Trophoblast cell (in vitro differentiated cells and primary cell): ENCODE results near the gene DYRK3.

Source experiments
- DNase-seq, 2 donors: peaks; one replicate each; pipeline ENCODE4 v3.0.0-alpha.2; 2016
- H2AFZ ChIP-seq: 2 replicates; pipeline ENCODE4 v1.6.1; 2013; ENCODE audit warnings: low read length, moderate library complexity, mild to moderate bottlenecking; ENCODE audit not compliant: insufficient read depth, poor library complexity
- H2AK5ac ChIP-seq: 2 replicates; pipeline ENCODE4 v1.6.1; 2013; ENCODE audit warnings: mild to moderate bottlenecking, low read length
- H2BK120ac ChIP-seq: 2 replicates; pipeline ENCODE4 v1.6.1; 2013; ENCODE audit warnings: low read length, mild to moderate bottlenecking, moderate library complexity; ENCODE audit not compliant: insufficient read depth, poor library complexity
- H2BK12ac ChIP-seq: 2 replicates; pipeline ENCODE4 v1.6.1; 2013; ENCODE audit warnings: mild to moderate bottlenecking, low read length, moderate library complexity
- H2BK5ac ChIP-seq: 2 replicates; pipeline ENCODE4 v1.6.1; 2013; ENCODE audit warnings: low read length, low read depth, moderate library complexity, mild to moderate bottlenecking; ENCODE audit not compliant: poor library complexity
- H3K14ac ChIP-seq: 2 replicates; pipeline ENCODE4 v1.6.1; 2013; ENCODE audit warnings: mild to moderate bottlenecking, low read length
- H3K18ac ChIP-seq: 2 replicates; pipeline ENCODE4 v1.6.1; 2013; ENCODE audit warnings: mild to moderate bottlenecking, low read length
- H3K23ac ChIP-seq: 2 replicates; pipeline ENCODE4 v1.6.1; 2013; ENCODE audit warnings: low read length
- H3K27ac ChIP-seq: 2 replicates; pipeline ENCODE4 v1.5.1; 2013; ENCODE audit warnings: low read depth, mild to moderate bottlenecking, inconsistent platforms, low read length, moderate library complexity
- H3K27me3 ChIP-seq: 2 replicates; pipeline ENCODE4 v1.6.1; 2013; ENCODE audit warnings: inconsistent platforms, mild to moderate bottlenecking, low read length, moderate library complexity; ENCODE audit not compliant: insufficient read depth
- H3K36me3 ChIP-seq, 2 experiments: 1 replicate in 1 of 2; 2 replicates in 1 of 2; pipeline ENCODE4 v1.6.1; 2013; ENCODE audit warnings: low read length in 2 of 2, mild to moderate bottlenecking in 2 of 2, moderate library complexity in 1 of 2; ENCODE audit not compliant: insufficient read depth in 2 of 2, control insufficient read depth in 1 of 2
- H3K4ac ChIP-seq: 2 replicates; pipeline ENCODE4 v1.6.1; 2013; ENCODE audit warnings: low read depth, mild to moderate bottlenecking, low read length, moderate library complexity
- H3K4me1 ChIP-seq, 2 experiments: 1 replicate in 1 of 2; 2 replicates in 1 of 2; pipeline ENCODE4 v1.6.1; 2013; ENCODE audit warnings: low read length in 2 of 2, mild to moderate bottlenecking in 2 of 2, moderate library complexity in 1 of 2; ENCODE audit not compliant: insufficient read depth in 2 of 2, control insufficient read depth in 1 of 2
- H3K4me2 ChIP-seq: 2 replicates; pipeline ENCODE4 v1.6.1; 2013; ENCODE audit warnings: inconsistent platforms, mild to moderate bottlenecking, low read length, moderate library complexity
- H3K4me3 ChIP-seq: 2 replicates; pipeline ENCODE4 v1.5.1; 2013; ENCODE audit warnings: mild to moderate bottlenecking, low read depth, low read length, inconsistent platforms
- H3K79me1 ChIP-seq: one replicate; pipeline ENCODE4 v1.6.1; 2013; ENCODE audit warnings: low read length
- H3K79me2 ChIP-seq: 2 replicates; pipeline ENCODE4 v1.6.1; 2013; ENCODE audit warnings: low read length, mild to moderate bottlenecking; ENCODE audit not compliant: control insufficient read depth, insufficient read depth, poor library complexity
- H3K9ac ChIP-seq: 2 replicates; pipeline ENCODE4 v1.6.1; 2013; ENCODE audit warnings: mild to moderate bottlenecking, low read length
- H3K9me3 ChIP-seq: 2 replicates; pipeline ENCODE4 v1.6.1; 2013; ENCODE audit warnings: low read depth, mild to moderate bottlenecking, control low read depth, inconsistent platforms, low read length; ENCODE audit not compliant: insufficient read depth
- H4K12ac ChIP-seq: 2 replicates; pipeline ENCODE4 v1.6.1; 2013; ENCODE audit warnings: low read depth, mild to moderate bottlenecking, low read length, moderate library complexity
- H4K8ac ChIP-seq: 2 replicates; pipeline ENCODE4 v1.6.1; 2013; ENCODE audit warnings: low read depth, mild to moderate bottlenecking, low read length, moderate library complexity
- H4K91ac ChIP-seq: one replicate; pipeline ENCODE4 v1.6.1; 2013; ENCODE audit warnings: low read depth, mild to moderate bottlenecking, low read length, moderate library complexity
- WGBS: extraction: QIAGEN DNeasy Blood & Tissue Kit; methylation state at CpG from one replicate; pipeline ENCODE4 v1.1.7; 2013; ENCODE audit warnings: missing lambda C conversion rate; ENCODE audit not compliant: insufficient read length, insufficient coverage; ENCODE audit errors: extremely low coverage; 5-methylcytosine and 5-hydroxymethylcytosine counted together

DYRK3 gene

DNA sequence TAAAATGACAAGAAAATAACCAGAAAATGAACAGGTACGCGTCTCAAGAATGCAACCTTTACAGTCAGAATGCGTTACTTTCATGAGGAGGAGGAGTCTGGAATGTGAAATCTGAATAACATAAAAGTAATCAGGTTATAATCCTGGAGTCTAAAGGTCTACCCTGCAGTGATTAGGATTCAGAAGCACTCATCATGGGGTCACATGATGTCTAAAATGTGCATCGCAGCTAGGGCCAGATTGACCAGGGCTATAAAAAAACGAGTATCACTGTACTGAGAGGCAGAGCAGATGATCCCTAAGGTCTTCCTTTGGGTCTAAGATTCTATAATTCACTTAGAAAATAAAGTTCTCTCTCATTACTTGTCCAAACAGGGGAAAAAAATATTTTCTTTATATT lies 30.5 kb upstream of the DYRK3 start:
- WGBS: no CpG with 5 or more reads among the region's 5 CpGs
- H3K4ac ChIP-seq: no peak overlapping the region
- no peaks in the 10 kb centered on the region for H3K79me2 ChIP-seq
- no peaks in the 10 kb centered on the region for H3K4me1 ChIP-seq
- H2BK12ac ChIP-seq: no peak overlapping the region
- H2BK5ac ChIP-seq: no peak overlapping the region
- no peak overlapping the region for H4K12ac ChIP-seq
- no peak overlapping the region for H4K91ac ChIP-seq
- no peaks in the 10 kb centered on the region for H3K79me1 ChIP-seq
- no peak overlapping the region for H3K18ac ChIP-seq
- H3K4me3 ChIP-seq: no peak overlapping the region
- H3K27ac ChIP-seq: no peak overlapping the region
- no peak overlapping the region for H3K9ac ChIP-seq
- no peak overlapping the region for H2BK120ac ChIP-seq
- no peak for DNase-seq
- H2AK5ac ChIP-seq: no peak overlapping the region
- no peak overlapping the region for H3K23ac ChIP-seq
- H3K9me3 ChIP-seq: no peaks in the 10 kb centered on the region
- no peak overlapping the region for H3K4me2 ChIP-seq
- no peak overlapping the region for H4K8ac ChIP-seq
- no peak overlapping the region for H3K14ac ChIP-seq
- no peaks in the 10 kb centered on the region for H3K27me3 ChIP-seq
- peaks cover 15 to 22% of the 10 kb centered on the region in 2 experiments for H3K36me3 ChIP-seq
- no peak overlapping the region for H2AFZ ChIP-seq

DNA sequence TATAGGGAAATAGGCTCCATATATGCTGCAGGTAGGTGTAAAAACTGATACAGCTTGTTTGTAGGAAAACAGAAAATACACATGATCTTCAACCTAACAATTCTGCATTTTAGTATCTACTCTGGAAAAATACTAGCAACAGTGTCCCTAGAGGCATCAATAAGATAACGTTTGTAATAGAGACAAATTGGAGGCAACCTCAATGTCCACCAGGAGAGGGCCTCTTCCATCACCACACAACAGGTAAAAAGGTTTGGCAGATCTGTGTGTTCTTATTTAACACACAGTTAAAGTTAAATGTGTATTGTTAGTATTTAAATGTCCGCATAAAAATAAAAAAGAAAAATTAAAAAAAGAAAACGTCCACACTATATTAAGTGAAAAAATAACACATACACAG lies 28.5 kb upstream of the DYRK3 start:
- H3K9me3 ChIP-seq: no peaks in the 10 kb centered on the region
- no peak overlapping the region for H3K4me2 ChIP-seq
- no CpG with 5 or more reads among the region's 3 CpGs for WGBS
- no peaks in the 10 kb centered on the region for H3K27me3 ChIP-seq
- H3K27ac ChIP-seq: no peak overlapping the region
- H2BK5ac ChIP-seq: no peak overlapping the region
- H3K4ac ChIP-seq: no peak overlapping the region
- no peak overlapping the region for H2AFZ ChIP-seq
- no peaks in the 10 kb centered on the region for H3K79me2 ChIP-seq
- H4K8ac ChIP-seq: no peak overlapping the region
- H3K18ac ChIP-seq: no peak overlapping the region
- H2AK5ac ChIP-seq: no peak overlapping the region
- H3K4me1 ChIP-seq: peaks cover 0 to 2% of the 10 kb centered on the region in 2 experiments
- DNase-seq: peak in 1 of 2 donors; percentile 42
- H2BK12ac ChIP-seq: no peak overlapping the region
- no peaks in the 10 kb centered on the region for H3K79me1 ChIP-seq
- no peak overlapping the region for H4K12ac ChIP-seq
- H3K36me3 ChIP-seq: peaks cover 13 to 16% of the 10 kb centered on the region in 2 experiments
- no peak overlapping the region for H3K9ac ChIP-seq
- H3K4me3 ChIP-seq: no peak overlapping the region
- no peak overlapping the region for H3K14ac ChIP-seq
- H3K23ac ChIP-seq: no peak overlapping the region
- no peak overlapping the region for H2BK120ac ChIP-seq
- H4K91ac ChIP-seq: no peak overlapping the region

GRCh38 chr1:206608108-206608698 lies 27.1 kb upstream of the DYRK3 start:
- Histone ChIP-seq H3K36me3 (peaks cover 2 to 4% of the 10 kb centered on the region in 2 experiments), H3K27me3 (no peaks in the 10 kb centered on the region), H3K14ac (no peak overlapping the region), H4K12ac (no peak overlapping the region), H2AFZ (no peak overlapping the region), H3K23ac (no peak overlapping the region), H3K79me2 (peaks cover 4% of the 10 kb centered on the region), H3K9me3 (no peaks in the 10 kb centered on the region), H3K79me1 (peaks cover 4% of the 10 kb centered on the region), H3K4me1 (peaks cover 0 to 2% of the 10 kb centered on the region in 2 experiments), H3K4me3 (no peak overlapping the region), H2BK120ac (no peak overlapping the region), H3K4ac (no peak overlapping the region), H3K27ac (no peak overlapping the region), H3K4me2 (no peak overlapping the region), H2BK12ac (no peak overlapping the region), H4K91ac (no peak overlapping the region), H2BK5ac (no peak overlapping the region), H4K8ac (no peak overlapping the region), H3K9ac (no peak overlapping the region), H3K18ac (no peak overlapping the region), H2AK5ac (no peak overlapping the region)
- peak; percentile 19 to 61 for DNase-seq
- WGBS: no CpG with 5 or more reads among the region's 7 CpGs

- H3K9me3 ChIP-seq: no peaks in the 10 kb centered on the region
These were observed 25.9 kb upstream of the DYRK3 start for GRCh38 chr1:206609229-206609991.

More at GRCh38 chr1:206609229-206609991, 25.9 kb upstream of the DYRK3 start:
- H3K4me3 ChIP-seq: no peak overlapping the region
- no peak overlapping the region for H2BK5ac ChIP-seq
- no peak overlapping the region for H3K23ac ChIP-seq
- no peak overlapping the region for H3K4me2 ChIP-seq
- H2AFZ ChIP-seq: no peak overlapping the region
- H3K27ac ChIP-seq: no peak overlapping the region
- no peak for DNase-seq
- H2AK5ac ChIP-seq: no peak overlapping the region
- no peaks in the 10 kb centered on the region for H3K27me3 ChIP-seq
- peaks cover 4% of the 10 kb centered on the region for H3K79me2 ChIP-seq
- H4K12ac ChIP-seq: no peak overlapping the region
- WGBS: no CpG with 5 or more reads among the region's 4 CpGs
- no peak overlapping the region for H3K14ac ChIP-seq
- no peak overlapping the region for H2BK120ac ChIP-seq
- H3K4me1 ChIP-seq: peaks cover 0 to 2% of the 10 kb centered on the region in 2 experiments
- H3K79me1 ChIP-seq: peaks cover 4% of the 10 kb centered on the region
- H3K18ac ChIP-seq: no peak overlapping the region
- H4K8ac ChIP-seq: no peak overlapping the region
- H4K91ac ChIP-seq: no peak overlapping the region
- no peak overlapping the region for H3K4ac ChIP-seq
- peaks cover 2 to 4% of the 10 kb centered on the region in 2 experiments for H3K36me3 ChIP-seq
- no peak overlapping the region for H3K9ac ChIP-seq
- H2BK12ac ChIP-seq: no peak overlapping the region
